Activated CD8-positive, alpha-beta T cell treated with anti-CD3 and anti-CD28 coated beads for 36 hours (primary cell): Measurements from ENCODE around the gene PTCRA. TPM values are rescaled to one million over a fixed set of nuclear protein-coding genes. Genes with fewer than 3 reads are reported as not detected.
"Not testable (repeated sequence)": the region's sequence is repeated elsewhere in the genome, so short reads cannot be mapped to it uniquely, and the experiment has no call there.

ENCODE experiments used
- ATAC-seq: fragments of 200-7000 bp; cut with Tn5 transposase; one replicate; pipeline ENCODE4 v1.10.0; 2021; ENCODE audit warnings: mild to moderate bottlenecking, moderate library complexity
- CTCF ChIA-PET: fragments of 350-600 bp; sonication (Branson Sonifier 250); formaldehyde crosslinking; loops from one replicate; lab custom pipeline; 2021; ENCODE audit warnings: antibody characterized with exemption; lab: Charles Lee
- POLR2A ChIA-PET: fragments of 350-600 bp; sonication (Branson Sonifier 250); formaldehyde crosslinking; loops from one replicate; lab custom pipeline; 2021; ENCODE audit warnings: antibody characterized with exemption; lab: Charles Lee
- DNase-seq: peaks from one replicate; pipeline ENCODE4 v3.0.0-alpha.2; 2020
- H3K27ac Mint-ChIP-seq: one replicate; pipeline ENCODE4 v1.8.0; 2021; ENCODE audit warnings: mild to moderate bottlenecking, mixed read lengths
- H3K27me3 Mint-ChIP-seq: one replicate; pipeline ENCODE4 v1.8.0; 2021; ENCODE audit warnings: mixed read lengths
- H3K36me3 Mint-ChIP-seq: one replicate; pipeline ENCODE4 v1.8.0; 2021; ENCODE audit warnings: low read depth, mixed read lengths
- H3K4me1 Mint-ChIP-seq: one replicate; pipeline ENCODE4 v1.8.0; 2021; ENCODE audit warnings: low read depth, mixed read lengths
- H3K4me3 Mint-ChIP-seq: one replicate; pipeline ENCODE4 v1.8.0; 2021; ENCODE audit warnings: mild to moderate bottlenecking, moderate library complexity, mixed read lengths
- H3K9me3 Mint-ChIP-seq: one replicate; pipeline ENCODE4 v1.8.0; 2021; ENCODE audit warnings: mixed read lengths
- CTCF ChIP-seq: fragments of 200-600 bp; IDR thresholded peaks from one replicate; pipeline ENCODE4 v1.8.0; 2022; ENCODE audit warnings: antibody characterized with exemption, mild to moderate bottlenecking
- intact Hi-C: fragments of 100-400 bp; cut with micrococcal nuclease; formaldehyde crosslinking; loops from one replicate; pipeline ENCODE4 v1.10.0; 2022
- total RNA-seq, 2 experiments: library from RNA; stranded (reverse); gene quantifications; one replicate each; pipeline ENCODE4 v1.2.3, GENCODE V29; 2021

The PTCRA gene
- total RNA-seq, 2 experiments from 2014 or later: not detected

DNA sequence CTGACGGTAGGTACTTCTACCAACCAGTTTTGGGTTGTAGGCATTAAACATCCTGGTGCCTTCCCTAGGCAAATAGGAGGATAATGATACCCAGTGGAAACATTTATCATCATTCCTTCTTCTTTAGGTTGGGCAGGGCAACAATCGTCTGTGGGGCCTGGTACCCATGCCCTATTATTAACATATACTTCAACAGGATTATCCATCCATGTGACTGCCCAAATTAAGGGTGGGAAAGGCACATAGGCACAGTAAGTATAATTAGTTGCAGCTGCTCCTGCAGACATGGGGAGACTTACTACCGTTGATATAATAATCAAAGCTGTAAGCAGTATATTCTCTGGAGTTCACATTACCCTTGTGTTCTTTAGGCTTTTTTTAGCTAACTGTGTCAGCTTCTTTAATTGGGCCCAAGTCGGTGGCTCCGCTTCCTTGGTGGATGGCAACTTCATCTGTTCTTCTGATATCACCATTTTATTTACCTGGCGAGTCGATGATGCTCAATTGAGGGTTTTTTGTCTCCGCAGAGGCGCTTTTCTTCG is 19.6 kb upstream of the PTCRA start:
- DNase-seq (no peak), ATAC-seq (no peak)
- Mint-ChIP-seq H3K4me1 (peaks cover 6% of the 10 kb centered on the region), H3K4me3 (no peak overlapping the region), H3K27me3 (no peaks in the 10 kb centered on the region), H3K27ac (no peak overlapping the region), H3K36me3 (no peaks in the 10 kb centered on the region), H3K9me3 (no peaks in the 10 kb centered on the region)
- ChIA-PET CTCF (interaction anchor here (0.6 to 1.1 kb wide), 4 partner anchors 87 to 234 kb away, joined by 3 to 7 read pairs (median 4); no protein-coding TSS in a partner anchor), POLR2A (interaction anchor here (1.0 kb wide), 1 partner anchor 18 kb away, joined by 3 read pairs; no protein-coding TSS in a partner anchor)
- TF ChIP-seq CTCF: no peak
- intact Hi-C loops: loop anchor here (5.0 kb wide), 1 partner anchor 234 kb away; no protein-coding TSS in a partner anchor

- Mint-ChIP-seq H3K4me1 (peaks cover 14% of the 10 kb centered on the region), H3K27ac (no peak overlapping the region), H3K9me3 (no peaks in the 10 kb centered on the region), H3K36me3 (no peaks in the 10 kb centered on the region), H3K4me3 (no peak overlapping the region), H3K27me3 (no peaks in the 10 kb centered on the region)
- ATAC-seq: no peak
- ChIA-PET POLR2A (interaction anchor here (0.5 kb wide), 1 partner anchor 529 kb away, joined by 4 read pairs; no protein-coding TSS in a partner anchor), CTCF (interaction anchor here (0.7 to 1.3 kb wide), 10 partner anchors 9 to 313 kb away, joined by 3 to 8 read pairs (median 3); partner anchors contain the start of gene TBCC)
- intact Hi-C loops: loop anchor here (5.0 kb wide), 1 partner anchor 237 kb away; no protein-coding TSS in a partner anchor
- TF ChIP-seq CTCF: peak; percentile 95
- DNase-seq: peak; percentile 87
These were observed 16.9 kb upstream of the PTCRA start for GRCh38 chr6:42898891-42899361.

DNA sequence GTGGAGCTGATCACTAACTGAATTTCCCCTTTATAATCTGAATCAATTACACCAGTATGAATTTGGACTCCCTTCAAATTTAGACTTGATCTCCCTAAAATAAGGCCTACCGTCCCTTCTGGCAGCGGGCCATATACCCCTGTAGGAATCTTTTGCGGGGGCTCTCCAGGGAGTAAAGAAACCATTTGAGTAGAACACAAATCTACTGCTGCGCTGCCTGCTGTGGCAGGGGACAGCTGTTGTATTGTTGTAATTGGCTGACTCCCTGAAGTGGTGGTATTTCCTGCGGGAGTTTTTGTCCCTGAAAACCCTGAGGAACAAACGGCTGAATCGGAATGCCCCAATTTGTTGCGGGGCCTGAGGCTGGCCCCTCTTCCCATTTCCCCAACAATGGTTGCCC is 16.0 kb upstream of the PTCRA start:
- DNase-seq (no peak), ATAC-seq (no peak)
- no peak for TF ChIP-seq CTCF
- Mint-ChIP-seq H3K4me3 (no peak overlapping the region), H3K4me1 (peaks cover 14% of the 10 kb centered on the region), H3K27ac (no peak overlapping the region), H3K9me3 (no peaks in the 10 kb centered on the region), H3K27me3 (no peaks in the 10 kb centered on the region), H3K36me3 (no peaks in the 10 kb centered on the region)
- intact Hi-C loops: loop anchor here (5.0 to 10.0 kb wide), 3 partner anchors 155 to 242 kb away; partner anchors contain the start of genes CUL7, KLC4 and MRPL2
- ChIA-PET CTCF (interaction anchor here (0.6 to 3.3 kb wide), 19 partner anchors 7 to 272 kb away, joined by 3 to 38 read pairs (median 3); partner anchors contain the start of genes CNPY3, PEX6 and RPL7L1), POLR2A (interaction anchor here (1.0 kb wide), 1 partner anchor 20 kb away, joined by 3 read pairs; the partner anchor contains the start of gene RPL7L1)

DNA sequence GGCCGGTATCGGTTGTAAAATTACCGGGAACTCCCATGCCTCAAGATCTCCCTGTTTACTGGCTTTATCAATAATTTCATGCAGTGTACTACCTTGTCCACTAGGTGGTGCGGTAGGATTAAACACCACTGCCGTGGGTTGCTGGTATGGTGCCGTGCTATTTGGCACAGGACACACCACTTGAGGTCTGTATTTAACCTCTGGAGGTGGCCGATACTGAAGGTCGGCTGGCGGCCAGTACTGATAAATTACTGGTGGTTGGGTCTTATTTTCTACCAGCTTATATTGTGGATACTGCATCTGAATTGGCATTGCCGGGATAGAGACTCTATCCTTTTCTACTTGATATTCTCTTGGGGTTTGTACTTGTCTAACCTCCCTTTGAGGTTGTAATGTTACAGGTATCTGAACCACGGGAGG is 14.3 kb upstream of the PTCRA start:
- Mint-ChIP-seq H3K27ac (peak overlapping the region; percentile 13), H3K4me3 (peak overlapping the region; percentile 41), H3K27me3 (no peaks in the 10 kb centered on the region), H3K9me3 (no peaks in the 10 kb centered on the region), H3K4me1 (peaks cover 14% of the 10 kb centered on the region), H3K36me3 (no peaks in the 10 kb centered on the region)
- TF ChIP-seq CTCF: peak; percentile 86
- ATAC-seq (peak; percentile 100), DNase-seq (peak; percentile 79)
- ChIA-PET CTCF (interaction anchor here (0.6 to 3.3 kb wide), 25 partner anchors 9 to 328 kb away, joined by 3 to 38 read pairs (median 4); partner anchors contain the start of genes CNPY3, DNPH1, PEX6 and PPP2R5D), POLR2A (interaction anchor here (0.6 to 1.5 kb wide), 3 partner anchors 29 to 331 kb away, joined by 3 to 4 read pairs (median 3); no protein-coding TSS in a partner anchor)
- intact Hi-C loops: loop anchor here (5.0 to 10.0 kb wide), 2 partner anchors 153 to 241 kb away; partner anchors contain the start of genes CUL7, KLC4 and MRPL2

DNA sequence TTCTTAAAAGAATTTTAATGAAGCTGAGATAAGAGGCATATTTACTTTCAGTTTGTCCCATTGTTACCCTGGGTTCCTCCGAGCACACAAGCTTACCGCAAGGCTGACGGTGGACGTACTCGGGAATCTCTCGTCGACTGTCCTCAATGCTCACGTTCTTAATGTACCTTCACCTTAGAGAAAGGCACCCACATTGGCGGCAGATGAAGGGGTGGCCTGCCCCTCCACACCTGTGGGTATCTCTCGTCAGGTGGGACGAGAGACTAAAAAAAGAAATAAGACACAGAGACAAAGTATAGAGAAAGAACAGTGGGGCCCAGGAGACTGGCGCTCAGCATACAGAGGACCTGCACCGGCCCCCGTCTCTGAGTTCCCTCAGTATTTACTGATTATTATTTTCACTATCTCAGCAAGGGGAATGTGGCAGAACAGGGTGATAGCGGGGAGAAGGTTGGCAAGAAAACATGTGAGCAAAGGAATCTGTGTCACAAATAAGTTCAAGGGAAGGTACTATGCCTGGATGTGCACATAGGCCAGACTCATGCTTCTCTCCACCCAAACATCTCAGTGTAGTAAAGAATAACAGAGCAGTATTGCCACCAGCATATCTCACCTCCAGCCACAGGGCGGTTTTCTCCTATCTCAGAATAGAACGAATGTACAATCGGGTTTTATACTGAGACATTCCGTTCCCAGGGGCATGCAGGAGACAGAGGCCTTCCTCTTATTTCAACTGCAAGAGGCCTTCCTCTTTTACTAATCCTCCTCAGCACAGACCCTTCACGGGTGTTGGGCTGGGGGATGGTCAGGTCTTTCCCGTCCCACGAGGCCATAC is 13.2 kb upstream of the PTCRA start:
- DNase-seq, H3K36me3 Mint-ChIP-seq, H3K9me3 Mint-ChIP-seq, ATAC-seq, H3K27me3 Mint-ChIP-seq, POLR2A ChIA-PET: not testable (repeated sequence)
- peaks cover 14% of the 10 kb centered on the region for H3K4me1 Mint-ChIP-seq
- intact Hi-C loops: loop anchor here (5.0 to 10.0 kb wide), 2 partner anchors 152 to 240 kb away; partner anchors contain the start of genes CUL7, KLC4 and MRPL2
- peak overlapping the region; percentile 41 for H3K4me3 Mint-ChIP-seq
- H3K27ac Mint-ChIP-seq: peak overlapping the region; percentile 21
- CTCF ChIA-PET: interaction anchor here (0.7 to 3.3 kb wide), 13 partner anchors 8 to 240 kb away, joined by 3 to 38 read pairs (median 5); partner anchors contain the start of genes CNPY3, PPP2R5D and RRP36
